GM10266 (cell line): Measurements from ENCODE around the gene KANSL1.
"Not testable (repeated sequence)": the region's sequence is repeated elsewhere in the genome, so short reads cannot be mapped to it uniquely, and the experiment has no call there.

ENCODE experiments used
- DNase-seq: peaks from one replicate; pipeline ENCODE4 v3.0.0; 2012; ENCODE audit errors: extremely low spot score
- TF ChIP-seq, protein P1 (sequence below): IDR thresholded peaks from 2 replicates; pipeline ENCODE4 v1.5.1; 2012; ENCODE audit warnings: mild to moderate bottlenecking, low read depth; ENCODE audit not compliant: control insufficient read depth, insufficient read depth; ENCODE audit errors: missing control alignments

KANSL1 gene

DNA sequence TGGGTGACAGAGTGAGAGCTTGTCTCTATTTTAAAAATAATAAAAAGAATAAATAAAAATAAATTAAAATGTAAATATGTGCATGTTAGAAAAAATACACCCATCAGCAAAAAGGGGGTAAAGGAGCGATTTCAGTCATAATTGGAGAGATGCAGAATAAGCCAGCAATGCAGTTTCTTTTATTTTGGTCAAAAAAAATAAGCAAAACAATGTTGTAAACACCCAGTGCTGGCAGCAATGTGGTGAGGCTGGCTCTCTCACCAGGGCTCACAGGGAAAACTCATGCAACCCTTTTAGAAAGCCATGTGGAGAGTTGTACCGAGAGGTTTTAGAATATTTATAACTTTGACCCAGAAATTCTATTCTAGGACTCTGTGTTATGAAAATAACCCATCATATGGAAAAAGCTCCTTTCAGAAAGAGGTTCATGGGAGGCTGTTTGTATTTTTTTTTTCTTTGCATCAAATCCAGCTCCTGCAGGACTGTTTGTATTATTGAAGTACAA is 185.7 kb downstream of the KANSL1 start:
- no peak for DNase-seq

GRCh38 chr17:46006082-46006481 is 187.1 kb downstream of the KANSL1 start:
- DNase-seq: not testable (repeated sequence)

More for the DNA sequence above, 185.7 kb downstream of the KANSL1 start:
- TF ChIP-seq, protein P1, sequence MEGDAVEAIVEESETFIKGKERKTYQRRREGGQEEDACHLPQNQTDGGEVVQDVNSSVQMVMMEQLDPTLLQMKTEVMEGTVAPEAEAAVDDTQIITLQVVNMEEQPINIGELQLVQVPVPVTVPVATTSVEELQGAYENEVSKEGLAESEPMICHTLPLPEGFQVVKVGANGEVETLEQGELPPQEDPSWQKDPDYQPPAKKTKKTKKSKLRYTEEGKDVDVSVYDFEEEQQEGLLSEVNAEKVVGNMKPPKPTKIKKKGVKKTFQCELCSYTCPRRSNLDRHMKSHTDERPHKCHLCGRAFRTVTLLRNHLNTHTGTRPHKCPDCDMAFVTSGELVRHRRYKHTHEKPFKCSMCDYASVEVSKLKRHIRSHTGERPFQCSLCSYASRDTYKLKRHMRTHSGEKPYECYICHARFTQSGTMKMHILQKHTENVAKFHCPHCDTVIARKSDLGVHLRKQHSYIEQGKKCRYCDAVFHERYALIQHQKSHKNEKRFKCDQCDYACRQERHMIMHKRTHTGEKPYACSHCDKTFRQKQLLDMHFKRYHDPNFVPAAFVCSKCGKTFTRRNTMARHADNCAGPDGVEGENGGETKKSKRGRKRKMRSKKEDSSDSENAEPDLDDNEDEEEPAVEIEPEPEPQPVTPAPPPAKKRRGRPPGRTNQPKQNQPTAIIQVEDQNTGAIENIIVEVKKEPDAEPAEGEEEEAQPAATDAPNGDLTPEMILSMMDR: no peak

DNA sequence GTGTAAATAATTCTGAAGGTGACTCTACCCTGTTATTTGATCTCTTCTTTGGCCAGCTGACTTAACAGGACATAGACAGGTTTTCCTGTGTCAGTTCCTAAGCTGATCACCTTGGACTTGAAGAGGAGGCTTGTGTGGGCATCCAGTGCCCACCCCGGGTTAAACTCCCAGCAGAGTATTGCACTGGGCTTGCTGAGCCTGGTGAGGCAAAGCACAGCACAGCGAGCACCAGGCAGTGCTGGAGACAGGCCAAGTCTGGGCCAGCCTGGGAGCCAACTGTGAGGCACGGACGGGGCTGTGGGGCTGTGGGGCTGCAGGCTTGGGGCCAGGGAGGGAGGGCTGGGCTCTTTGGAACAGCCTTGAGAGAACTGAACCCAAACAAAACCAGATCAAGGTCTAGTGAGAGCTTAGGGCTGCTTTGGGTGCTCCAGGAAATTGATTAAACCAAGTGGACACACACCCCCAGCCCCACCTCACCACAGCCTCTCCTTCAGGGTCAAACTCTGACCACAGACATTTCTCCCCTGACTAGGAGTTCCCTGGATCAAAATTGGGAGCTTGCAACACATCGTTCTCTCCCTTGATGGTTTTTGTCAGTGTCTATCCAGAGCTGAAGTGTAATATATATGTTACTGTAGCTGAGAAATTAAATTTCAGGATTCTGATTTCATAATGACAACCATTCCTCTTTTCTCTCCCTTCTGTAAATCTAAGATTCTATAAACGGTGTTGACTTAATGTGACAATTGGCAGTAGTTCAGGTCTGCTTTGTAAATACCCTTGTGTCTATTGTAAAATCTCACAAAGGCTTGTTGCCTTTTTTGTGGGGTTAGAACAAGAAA is 189.1 kb downstream of the KANSL1 start:
- TF ChIP-seq, protein P1: no peak
- DNase-seq: no peak

DNA sequence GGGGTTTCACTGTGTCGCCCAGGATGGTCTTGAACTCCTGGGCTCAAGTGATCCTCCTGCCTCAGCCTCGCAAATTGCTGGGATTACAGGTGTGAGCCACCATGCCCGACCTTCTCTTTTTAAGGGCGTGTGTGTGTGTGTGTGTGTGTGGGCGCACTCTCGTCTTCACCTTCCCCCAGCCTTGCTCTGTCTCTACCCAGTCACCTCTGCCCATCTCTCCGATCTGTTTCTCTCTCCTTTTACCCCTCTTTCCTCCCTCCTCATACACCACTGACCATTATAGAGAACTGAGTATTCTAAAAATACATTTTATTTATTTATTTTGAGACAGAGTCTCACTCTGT is 190.3 kb downstream of the KANSL1 start:
- TF ChIP-seq, protein P1: no peak
- DNase-seq: no peak

- TF ChIP-seq, protein P1: peak; percentile 88
- peak; percentile 84 for DNase-seq
Observed at GRCh38 chr17:46002311-46002972, 190.8 kb downstream of the KANSL1 start.

DNA sequence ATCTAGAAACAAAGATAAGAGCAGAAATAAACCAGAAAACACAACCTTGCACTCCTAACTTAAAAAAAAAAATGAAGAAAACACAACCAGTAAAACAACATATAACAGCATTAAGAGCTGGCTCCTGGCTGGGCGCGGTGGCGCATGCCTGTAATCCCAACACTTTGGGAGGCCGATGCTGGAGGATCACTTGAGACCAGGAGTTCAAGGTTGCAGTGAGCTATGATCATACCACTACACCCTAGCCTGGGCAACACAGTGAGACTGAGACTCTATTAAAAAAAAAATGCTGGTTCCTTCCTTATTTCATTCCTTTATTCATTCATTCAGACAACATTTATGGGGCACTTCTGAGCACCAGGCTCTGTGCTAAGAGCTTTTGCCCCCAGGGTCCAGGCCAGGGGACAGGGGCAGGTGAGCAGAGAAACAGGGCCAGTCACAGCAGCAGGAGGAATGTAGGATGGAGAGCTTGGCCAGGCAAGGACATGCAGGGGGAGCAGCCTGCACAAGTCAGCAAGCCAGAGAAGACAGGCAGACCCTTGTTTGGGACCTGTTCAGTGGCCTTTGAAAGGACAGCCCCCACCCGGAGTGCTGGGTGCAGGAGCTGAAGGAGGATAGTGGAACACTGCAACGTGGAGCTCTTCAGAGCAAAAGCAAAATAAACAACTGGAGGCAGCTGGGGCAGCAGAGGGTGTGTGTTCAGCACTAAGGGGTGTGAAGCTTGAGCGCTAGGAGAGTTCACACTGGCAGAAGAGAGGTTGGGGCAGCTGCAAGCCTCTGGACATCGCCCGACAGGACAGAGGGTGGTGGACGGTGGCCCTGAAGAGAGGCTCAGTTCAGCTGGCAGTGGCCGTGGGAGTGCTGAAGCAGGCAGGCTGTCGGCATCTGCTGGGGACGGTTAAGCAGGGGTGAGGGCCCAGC is 191.6 kb downstream of the KANSL1 start:
- TF ChIP-seq, protein P1: no peak
- no peak for DNase-seq

- no peak for DNase-seq
- TF ChIP-seq, protein P1: no peak
Observed at GRCh38 chr17:46000757-46001156, 192.5 kb downstream of the KANSL1 start.
